BE2C (cell line): Measurements from ENCODE around the gene PTCH2.

Experiments
- DNase-seq: peaks from one replicate; pipeline ENCODE4 v3.0.0-alpha.2; 2020
- H3K27me3 ChIP-seq: fragments of 250-450 bp; sonication (Bioruptor Pico); 2 replicates; pipeline ENCODE4 v1.5.1; 2020; ENCODE audit warnings: mild to moderate bottlenecking
- H3K36me3 ChIP-seq: fragments of 250-450 bp; sonication (Bioruptor Pico); 2 replicates; pipeline ENCODE4 v1.5.1; 2020; ENCODE audit warnings: mild to moderate bottlenecking
- H3K4me1 ChIP-seq: fragments of 250-450 bp; sonication (Bioruptor Pico); 2 replicates; pipeline ENCODE4 v1.5.1; 2020
- H3K4me3 ChIP-seq: 2 replicates; pipeline ENCODE4 v1.5.1; 2011; ENCODE audit warnings: low read depth, low read length
- H3K9me3 ChIP-seq: fragments of 250-450 bp; sonication (Bioruptor Pico); 2 replicates; pipeline ENCODE4 v1.5.1; 2020
- CTCF ChIP-seq: IDR thresholded peaks from 2 replicates; pipeline ENCODE4 v1.5.1; 2012; ENCODE audit warnings: mild to moderate bottlenecking, low read depth, low read length

The PTCH2 gene

GRCh38 chr1:44778705-44779576, 64.1 kb downstream of the PTCH2 start:
- H3K36me3 ChIP-seq, result peaks cover 46% of the 10 kb centered on the region
- no peaks in the 10 kb centered on the region for H3K27me3 ChIP-seq
- no peaks in the 10 kb centered on the region for H3K9me3 ChIP-seq
- no peak for DNase-seq
- H3K4me3 ChIP-seq, result no peak overlapping the region
- TF ChIP-seq CTCF, result no peak
- H3K4me1 ChIP-seq, result no peaks in the 10 kb centered on the region

- Histone ChIP-seq H3K9me3 (no peaks in the 10 kb centered on the region), H3K4me3 (peak overlapping the region; percentile 89), H3K4me1 (no peaks in the 10 kb centered on the region), H3K27me3 (no peaks in the 10 kb centered on the region), H3K36me3 (peaks cover 46% of the 10 kb centered on the region)
- DNase-seq, result no peak
- TF ChIP-seq CTCF, result no peak
Observed at GRCh38 chr1:44777969-44778635, 65.0 kb downstream of the PTCH2 start.

- peak overlapping the region; percentile 89 for H3K4me3 ChIP-seq
- no peak for TF ChIP-seq CTCF
- DNase-seq, result no peak
- H3K4me1 ChIP-seq, result no peaks in the 10 kb centered on the region
- no peaks in the 10 kb centered on the region for H3K27me3 ChIP-seq
- no peaks in the 10 kb centered on the region for H3K9me3 ChIP-seq
- H3K36me3 ChIP-seq, result peaks cover 46% of the 10 kb centered on the region
Observed at GRCh38 chr1:44777547-44777946, 65.5 kb downstream of the PTCH2 start.

GRCh38 chr1:44776730-44777068, 66.4 kb downstream of the PTCH2 start:
- Histone ChIP-seq H3K9me3 (no peaks in the 10 kb centered on the region), H3K4me1 (no peaks in the 10 kb centered on the region), H3K27me3 (no peaks in the 10 kb centered on the region), H3K36me3 (peaks cover 46% of the 10 kb centered on the region), H3K4me3 (peak overlapping the region; percentile 89)
- DNase-seq, result no peak
- TF ChIP-seq CTCF, result no peak

- Histone ChIP-seq H3K4me3 (peak overlapping the region; percentile 89), H3K36me3 (peaks cover 45% of the 10 kb centered on the region), H3K27me3 (no peaks in the 10 kb centered on the region), H3K4me1 (no peaks in the 10 kb centered on the region), H3K9me3 (no peaks in the 10 kb centered on the region)
- TF ChIP-seq CTCF, result no peak
- no peak for DNase-seq
Observed at GRCh38 chr1:44775930-44776729, 66.9 kb downstream of the PTCH2 start.
